ENCODE data around the gene WDR41.
A peak's percentile ranks its signal among the peaks of the same experiment; 100 is the strongest.

WDR41 gene

GRCh38 chr5:77463905-77464304, 28.2 kb downstream of the WDR41 start:
- DNase-seq (ENCODE audit: low read depth), result peak; percentile 54
- H3K4me3 ChIP-seq (ENCODE audit: low read length), result no peak overlapping the region
- TF ChIP-seq CTCF (conservative IDR thresholded peaks at IDR 0.05; ENCODE audit: low read length), result no peak

- no peak overlapping the region for H3K4me3 ChIP-seq (ENCODE audit: low read length)
- TF ChIP-seq CTCF (conservative IDR thresholded peaks at IDR 0.05; ENCODE audit: low read length), result no peak
- no peak for DNase-seq (ENCODE audit: low read depth)
These were observed 30.8 kb downstream of the WDR41 start for GRCh38 chr5:77461287-77461686.

GRCh38 chr5:77454123-77454522, 38.0 kb downstream of the WDR41 start:
- no peak overlapping the region for H3K4me3 ChIP-seq (ENCODE audit: low read length)
- no peak for DNase-seq (ENCODE audit: low read depth)
- TF ChIP-seq CTCF (conservative IDR thresholded peaks at IDR 0.05; ENCODE audit: low read length), result no peak

- TF ChIP-seq CTCF (conservative IDR thresholded peaks at IDR 0.05; ENCODE audit: low read length), result no peak
- no peak overlapping the region for H3K4me3 ChIP-seq (ENCODE audit: low read length)
- DNase-seq (ENCODE audit: low read depth), result peak; percentile 28
These were observed 39.8 kb downstream of the WDR41 start for GRCh38 chr5:77452351-77452750.

GRCh38 chr5:77449981-77450380, 42.1 kb downstream of the WDR41 start:
- peak; percentile 20 for DNase-seq (ENCODE audit: low read depth)

GRCh38 chr5:77449277-77449676, 42.8 kb downstream of the WDR41 start:
- no peak for TF ChIP-seq CTCF (conservative IDR thresholded peaks at IDR 0.05; ENCODE audit: low read length)
- no peak overlapping the region for H3K4me3 ChIP-seq (ENCODE audit: low read length)
- no peak for DNase-seq (ENCODE audit: low read depth)

More at GRCh38 chr5:77449981-77450380, 42.1 kb downstream of the WDR41 start:
- H3K4me3 ChIP-seq (ENCODE audit: low read length), result no peak overlapping the region
- no peak for TF ChIP-seq CTCF (conservative IDR thresholded peaks at IDR 0.05; ENCODE audit: low read length)

- DNase-seq (ENCODE audit: low read depth), result no peak
- no peak for TF ChIP-seq CTCF (conservative IDR thresholded peaks at IDR 0.05; ENCODE audit: low read length)
These were observed 43.3 kb downstream of the WDR41 start for GRCh38 chr5:77448831-77449230.

More at GRCh38 chr5:77448831-77449230, 43.3 kb downstream of the WDR41 start:
- H3K4me3 ChIP-seq (ENCODE audit: low read length), result no peak overlapping the region

Data from AG10803 (cell line).